HG03097 (cell line): Measurements from ENCODE around the gene UBLCP1.
"Not testable (repeated sequence)": the region's sequence is repeated elsewhere in the genome, so short reads cannot be mapped to it uniquely, and the experiment has no call there.

ENCODE experiments used
- ATAC-seq: cut with Tn5 transposase; IDR thresholded peaks from one replicate; pipeline ENCODE4 v1.9.1; 2021; ENCODE audit not compliant: unreplicated experiment, low FRiP score

The UBLCP1 gene

GRCh38 chr5:159244890-159245289 lies 18.2 kb upstream of the UBLCP1 start:
- ATAC-seq = no peak

GRCh38 chr5:159249158-159249557 lies 13.9 kb upstream of the UBLCP1 start:
- ATAC-seq = no peak

- no peak for ATAC-seq
Observed at GRCh38 chr5:159252195-159252594, 10.9 kb upstream of the UBLCP1 start.

GRCh38 chr5:159257007-159257406 lies 6.1 kb upstream of the UBLCP1 start:
- ATAC-seq = no peak

GRCh38 chr5:159257629-159258283 lies 5.3 kb upstream of the UBLCP1 start:
- ATAC-seq = no peak

GRCh38 chr5:159258361-159258760 lies 4.7 kb upstream of the UBLCP1 start:
- ATAC-seq = no peak

- ATAC-seq = not testable (repeated sequence)
Observed at GRCh38 chr5:159260212-159260611, 2.9 kb upstream of the UBLCP1 start.

GRCh38 chr5:159262472-159262858 lies 625 bp upstream of the UBLCP1 start:
- ATAC-seq = peak; percentile 20

GRCh38 chr5:159263569-159263905 lies 447 bp downstream of the UBLCP1 start:
- peak; percentile 16 for ATAC-seq

- ATAC-seq = not testable (repeated sequence)
Observed at GRCh38 chr5:159266764-159267163, 3.7 kb downstream of the UBLCP1 start.

- ATAC-seq = no peak
Observed at GRCh38 chr5:159269723-159270122, 6.6 kb downstream of the UBLCP1 start.

GRCh38 chr5:159273923-159274322 lies 10.8 kb downstream of the UBLCP1 start:
- no peak for ATAC-seq

GRCh38 chr5:159274676-159275075 lies 11.6 kb downstream of the UBLCP1 start:
- ATAC-seq = no peak

GRCh38 chr5:159286420-159287035 lies 23.4 kb downstream of the UBLCP1 start:
- no peak for ATAC-seq

GRCh38 chr5:159290741-159291140 lies 27.7 kb downstream of the UBLCP1 start:
- no peak for ATAC-seq

- no peak for ATAC-seq
Observed at GRCh38 chr5:159294921-159295320, 31.8 kb downstream of the UBLCP1 start.

- ATAC-seq = not testable (repeated sequence)
Observed at GRCh38 chr5:159297300-159297699, 34.2 kb downstream of the UBLCP1 start.

GRCh38 chr5:159301466-159301865 lies 38.4 kb downstream of the UBLCP1 start:
- ATAC-seq = no peak

GRCh38 chr5:159301929-159302860 lies 39.1 kb downstream of the UBLCP1 start:
- ATAC-seq = not testable (repeated sequence)

GRCh38 chr5:159303286-159303685 lies 40.2 kb downstream of the UBLCP1 start:
- no peak for ATAC-seq

- no peak for ATAC-seq
Observed at GRCh38 chr5:159304961-159305595, 42.0 kb downstream of the UBLCP1 start.
